ENCODE measurements around the gene NKTR. TPM values are rescaled to one million over a fixed set of nuclear protein-coding genes. Genes with fewer than 3 reads are reported as not detected.

Gene NKTR
- total RNA-seq, 1 experiment from 2014 or later: 79.8 TPM

- H3K36me3 Mint-ChIP-seq (ENCODE audit: insufficient read depth in 1 of 3, low read depth in 3 of 3): no peaks in the 10 kb centered on the region; a peak in 3 of 7 replicates
- Histone ChIP-seq H2BK20ac (ENCODE audit: low read depth, low read length, poor library complexity, severe bottlenecking) (no peak overlapping the region), H2AFZ (ENCODE audit: low read length) (no peak overlapping the region), H4K8ac (replicated peaks; ENCODE audit: insufficient read length, low read depth, low read length) (no peak overlapping the region), H3K4me1 (ENCODE audit: insufficient read depth, low read length) (no peaks in the 10 kb centered on the region), H3K27ac (ENCODE audit: insufficient read length, low read depth, low read length) (no peak overlapping the region), H3K18ac (ENCODE audit: insufficient read length, low read depth, low read length) (no peak overlapping the region), H2AK5ac (ENCODE audit: insufficient read length, low read length) (no peak overlapping the region), H2BK5ac (ENCODE audit: insufficient read length, low read length) (no peak overlapping the region), H2BK120ac (ENCODE audit: low read depth, low read length, poor library complexity, severe bottlenecking) (no peak overlapping the region), H4K20me1 (ENCODE audit: control insufficient read depth, insufficient read depth, insufficient read length) (no peaks in the 10 kb centered on the region), H3K9me3 (ENCODE audit: control insufficient read depth, low read depth, low read length) (no peaks in the 10 kb centered on the region), H3K56ac (ENCODE audit: insufficient read length, low read depth, low read length) (no peak overlapping the region), H3K9ac (ENCODE audit: extremely low read depth, insufficient read length, low read length) (no peak overlapping the region), H2BK15ac (ENCODE audit: low read depth, low read length) (no peak overlapping the region), H3K14ac (ENCODE audit: insufficient read depth, low read length) (no peak overlapping the region), H3K23me2 (ENCODE audit: insufficient read length, low read depth, low read length, poor library complexity, severe bottlenecking) (no peaks in the 10 kb centered on the region), H2BK12ac (ENCODE audit: insufficient read length, low read depth, low read length) (no peak overlapping the region), H3T11ph (ENCODE audit: low read length) (no peak overlapping the region), H3K4me2 (ENCODE audit: insufficient read depth, insufficient read length, low read length) (no peak overlapping the region), H3K79me1 (ENCODE audit: insufficient read depth, low read depth, low read length, poor library complexity, severe bottlenecking) (no peaks in the 10 kb centered on the region), H3K79me2 (ENCODE audit: insufficient read depth, low read length) (no peaks in the 10 kb centered on the region), H3K27me3 (ENCODE audit: insufficient read depth, low read length) (no peaks in the 10 kb centered on the region), H3K23ac (ENCODE audit: insufficient read length, low read depth, low read length) (no peak overlapping the region), H3K4ac (ENCODE audit: low read depth, low read length) (no peak overlapping the region), H4K91ac (ENCODE audit: insufficient read length, low read depth, low read length) (no peak overlapping the region), H4K5ac (ENCODE audit: insufficient read length, low read depth, low read length) (no peak overlapping the region)
- H3K27ac Mint-ChIP-seq: peak overlapping the region in 1 of 3 experiments; percentile 85; a peak in 3 of 7 replicates
- H3K9me3 Mint-ChIP-seq: peaks cover 2 to 4% of the 10 kb centered on the region in 2 experiments; a peak in 2 of 5 replicates
- H3K4me3 Mint-ChIP-seq: no peak overlapping the region
- peaks cover 8 to 9% of the 10 kb centered on the region in 2 experiments for H3K4me1 Mint-ChIP-seq
- peaks cover 11% of the 10 kb centered on the region for H3K27me3 Mint-ChIP-seq (ENCODE audit: low read depth)
- TF ChIP-seq CTCF (conservative IDR thresholded peaks at IDR 0.05): no peak
- no CpG with 5 or more reads among the region's 4 CpGs for WGBS (ENCODE audit: extremely low coverage, insufficient read length, low lambda C conversion rate)
- no peak for DNase-seq
These were observed 66.1 kb downstream of the NKTR start for GRCh38 chr3:42666577-42666998.

All from H9 (cell line).